OCI-LY3 (cell line): ENCODE data around the gene ARHGAP12.

Experiments used
- CTCF ChIP-seq: fragments of 200-600, 300-600 bp; sonication (generic); IDR thresholded peaks from 2 replicates; pipeline ENCODE4 v1.5.1; 2014; ENCODE audit warnings: antibody characterized with exemption, low read length, low read depth
- EZH2phosphoT487 ChIP-seq: fragments of 200-600 bp; shearing (Covaris generic); IDR thresholded peaks from 2 replicates; pipeline ENCODE4 v1.6.1; 2018; ENCODE audit warnings: antibody characterized with exemption, mixed run types, low read depth

GRCh38 chr10:31885971-31886370 lies 42.7 kb downstream of the ARHGAP12 start:
- no peak for TF ChIP-seq CTCF
- TF ChIP-seq EZH2phosphoT487, result no peak
